Loucy (cell line): ENCODE data around the gene TNNI2.
A peak's percentile ranks its signal among the peaks of the same experiment; 100 is the strongest.

Experiments
- H2AFZ ChIP-seq: fragments of 200-600 bp; sonication (generic); 2 replicates; pipeline ENCODE4 v1.6.0; 2016; ENCODE audit warnings: antibody characterized with exemption, mild to moderate bottlenecking, low read length, moderate library complexity
- H3F3A ChIP-seq: fragments of 200-600 bp; 2 replicates; pipeline ENCODE4 v1.6.0; 2016; ENCODE audit warnings: antibody characterized with exemption, low read depth, mild to moderate bottlenecking
- H3K27me3 ChIP-seq: fragments of 200-600 bp; sonication (generic); 2 replicates; pipeline ENCODE4 v1.6.1; 2014; ENCODE audit warnings: low read length, mild to moderate bottlenecking; ENCODE audit not compliant: insufficient read depth, poor library complexity, severe bottlenecking
- H3K36me3 ChIP-seq: fragments of 200-600 bp; sonication (generic); 2 replicates; pipeline ENCODE4 v1.6.1; 2016; ENCODE audit warnings: low read length; ENCODE audit not compliant: insufficient read depth
- H3K4me1 ChIP-seq: fragments of 200-600 bp; sonication (generic); 2 replicates; pipeline ENCODE4 v1.5.1; 2014; ENCODE audit warnings: low read length, mild to moderate bottlenecking; ENCODE audit not compliant: insufficient read depth, poor library complexity, severe bottlenecking
- H3K4me2 ChIP-seq: fragments of 200-600 bp; sonication (generic); 2 replicates; pipeline ENCODE4 v1.6.0; 2014; ENCODE audit warnings: antibody characterized with exemption, low read length, low read depth, mild to moderate bottlenecking; ENCODE audit not compliant: poor library complexity, severe bottlenecking
- H3K4me3 ChIP-seq: fragments of 200-600 bp; sonication (generic); 2 replicates; pipeline ENCODE4 v1.5.1; 2014; ENCODE audit warnings: low read length, mild to moderate bottlenecking, mixed read lengths; ENCODE audit not compliant: poor library complexity, severe bottlenecking
- H3K79me2 ChIP-seq: fragments of 200-600 bp; sonication (generic); 2 replicates; pipeline ENCODE4 v1.6.1; 2014; ENCODE audit warnings: low read length; ENCODE audit not compliant: insufficient read depth
- H3K9ac ChIP-seq: fragments of 200-600 bp; sonication (generic); 2 replicates; pipeline ENCODE4 v1.6.0; 2014; ENCODE audit warnings: mild to moderate bottlenecking, low read depth, low read length, moderate library complexity; ENCODE audit not compliant: poor library complexity, severe bottlenecking
- H3K9me2 ChIP-seq: fragments of 200-600 bp; sonication (generic); replicated peaks from 2 replicates; pipeline ENCODE4 v1.6.1; 2016; ENCODE audit warnings: low read depth, low read length, mixed read lengths
- H3K9me3 ChIP-seq: fragments of 200-600 bp; sonication (generic); 2 replicates; pipeline ENCODE4 v1.6.1; 2014; ENCODE audit warnings: mild to moderate bottlenecking, antibody characterized with exemption, low read length, low read depth; ENCODE audit not compliant: insufficient read depth
- H4K20me1 ChIP-seq: fragments of 200-600 bp; sonication (generic); 2 replicates; pipeline ENCODE4 v1.6.0; 2014; ENCODE audit warnings: antibody characterized with exemption, low read length, mild to moderate bottlenecking; ENCODE audit not compliant: insufficient read depth, poor library complexity, severe bottlenecking
- EZH2phosphoT487 ChIP-seq: fragments of 200-600 bp; IDR thresholded peaks from 2 replicates; pipeline ENCODE4 v1.6.1; 2018; ENCODE audit warnings: antibody characterized with exemption, mild to moderate bottlenecking, moderate library complexity, borderline replicate concordance
- TF ChIP-seq, protein P1 (sequence below): fragments of 200-600 bp; sonication (generic); conservative IDR thresholded peaks from 2 replicates; pipeline ENCODE4 v1.5.1; 2014; ENCODE audit warnings: mild to moderate bottlenecking, antibody characterized with exemption, low read length

Gene TNNI2

GRCh38 chr11:1837171-1838076 is 1.4 kb upstream of the TNNI2 start:
- no peaks in the 10 kb centered on the region for H3K79me2 ChIP-seq
- TF ChIP-seq EZH2phosphoT487 = no peak
- TF ChIP-seq, protein P1, sequence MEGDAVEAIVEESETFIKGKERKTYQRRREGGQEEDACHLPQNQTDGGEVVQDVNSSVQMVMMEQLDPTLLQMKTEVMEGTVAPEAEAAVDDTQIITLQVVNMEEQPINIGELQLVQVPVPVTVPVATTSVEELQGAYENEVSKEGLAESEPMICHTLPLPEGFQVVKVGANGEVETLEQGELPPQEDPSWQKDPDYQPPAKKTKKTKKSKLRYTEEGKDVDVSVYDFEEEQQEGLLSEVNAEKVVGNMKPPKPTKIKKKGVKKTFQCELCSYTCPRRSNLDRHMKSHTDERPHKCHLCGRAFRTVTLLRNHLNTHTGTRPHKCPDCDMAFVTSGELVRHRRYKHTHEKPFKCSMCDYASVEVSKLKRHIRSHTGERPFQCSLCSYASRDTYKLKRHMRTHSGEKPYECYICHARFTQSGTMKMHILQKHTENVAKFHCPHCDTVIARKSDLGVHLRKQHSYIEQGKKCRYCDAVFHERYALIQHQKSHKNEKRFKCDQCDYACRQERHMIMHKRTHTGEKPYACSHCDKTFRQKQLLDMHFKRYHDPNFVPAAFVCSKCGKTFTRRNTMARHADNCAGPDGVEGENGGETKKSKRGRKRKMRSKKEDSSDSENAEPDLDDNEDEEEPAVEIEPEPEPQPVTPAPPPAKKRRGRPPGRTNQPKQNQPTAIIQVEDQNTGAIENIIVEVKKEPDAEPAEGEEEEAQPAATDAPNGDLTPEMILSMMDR = peak; percentile 76
- H2AFZ ChIP-seq = no peak overlapping the region; the same call in 1 of the 2 replicates
- H3K9me2 ChIP-seq = no peaks in the 10 kb centered on the region
- H3K36me3 ChIP-seq = no peaks in the 10 kb centered on the region
- H3K27me3 ChIP-seq = no peaks in the 10 kb centered on the region
- no peaks in the 10 kb centered on the region for H3F3A ChIP-seq
- H3K4me1 ChIP-seq = peaks cover 16% of the 10 kb centered on the region
- peak overlapping the region; percentile 31 for H3K4me3 ChIP-seq
- no peaks in the 10 kb centered on the region for H3K9me3 ChIP-seq
- H3K4me2 ChIP-seq = no peak overlapping the region
- H4K20me1 ChIP-seq = no peaks in the 10 kb centered on the region
- peak overlapping the region; percentile 59 for H3K9ac ChIP-seq

GRCh38 chr11:1838077-1838425 is 730 bp upstream of the TNNI2 start:
- Histone ChIP-seq H2AFZ (no peak overlapping the region; the same call in 1 of the 2 replicates), H3F3A (no peaks in the 10 kb centered on the region), H3K27me3 (no peaks in the 10 kb centered on the region), H3K4me1 (peaks cover 16% of the 10 kb centered on the region), H3K36me3 (no peaks in the 10 kb centered on the region), H3K4me3 (peak overlapping the region; percentile 31), H3K4me2 (no peak overlapping the region), H3K9ac (peak overlapping the region; percentile 59), H3K79me2 (no peaks in the 10 kb centered on the region), H3K9me2 (no peaks in the 10 kb centered on the region), H3K9me3 (no peaks in the 10 kb centered on the region), H4K20me1 (no peaks in the 10 kb centered on the region)
- TF ChIP-seq EZH2phosphoT487 = no peak
- TF ChIP-seq, protein P1 = no peak

GRCh38 chr11:1839204-1839923 is 583 bp downstream of the TNNI2 start:
- TF ChIP-seq EZH2phosphoT487 = no peak
- TF ChIP-seq, protein P1 = no peak
- no peaks in the 10 kb centered on the region for H3K79me2 ChIP-seq
- no peaks in the 10 kb centered on the region for H3K9me2 ChIP-seq
- H3K27me3 ChIP-seq = no peaks in the 10 kb centered on the region
- peak overlapping the region; percentile 54 for H3K4me2 ChIP-seq
- no peaks in the 10 kb centered on the region for H3K36me3 ChIP-seq
- no peaks in the 10 kb centered on the region for H4K20me1 ChIP-seq
- H3K4me3 ChIP-seq = no peak overlapping the region
- no peaks in the 10 kb centered on the region for H3F3A ChIP-seq
- peak overlapping the region; percentile 46 for H3K9ac ChIP-seq
- peaks cover 25% of the 10 kb centered on the region for H3K4me1 ChIP-seq
- no peaks in the 10 kb centered on the region for H3K9me3 ChIP-seq
- H2AFZ ChIP-seq = 0 out of 2 replicates have a peak overlapping the region, but pooled peaks have one; percentile 64
